DOHH2 (cell line): ENCODE data around the gene IFT74.

Experiments
- H3F3A ChIP-seq: fragments of 200-600 bp; sonication (generic), shearing (Covaris generic); 2 replicates; pipeline ENCODE4 v1.6.0; 2016; ENCODE audit warnings: antibody characterized with exemption, mild to moderate bottlenecking; ENCODE audit not compliant: control insufficient read depth, insufficient read depth
- H3K27ac ChIP-seq: fragments of 200-600 bp; sonication (generic); 2 replicates; pipeline ENCODE4 v1.5.1; 2014; ENCODE audit warnings: low read depth, mild to moderate bottlenecking, low read length, moderate library complexity
- H3K27me3 ChIP-seq: fragments of 200-600 bp; sonication (generic); 2 replicates; pipeline ENCODE4 v1.6.1; 2014; ENCODE audit warnings: mild to moderate bottlenecking, low read length, mixed read lengths; ENCODE audit not compliant: control insufficient read depth
- H3K36me3 ChIP-seq: fragments of 200-600 bp; sonication (generic); 2 replicates; pipeline ENCODE4 v1.6.1; 2014; ENCODE audit warnings: mild to moderate bottlenecking, low read length, moderate library complexity, mixed read lengths; ENCODE audit not compliant: control insufficient read depth
- H3K4me1 ChIP-seq: fragments of 200-600 bp; sonication (generic); 2 replicates; pipeline ENCODE4 v1.6.1; 2014; ENCODE audit warnings: mild to moderate bottlenecking, low read length, mixed read lengths; ENCODE audit not compliant: control insufficient read depth
- H3K4me2 ChIP-seq: fragments of 200-600 bp; sonication (generic); 2 replicates; pipeline ENCODE4 v1.6.0; 2014; ENCODE audit warnings: mild to moderate bottlenecking, low read length, moderate library complexity
- H3K4me3 ChIP-seq: fragments of 200-600 bp; sonication (generic); 2 replicates; pipeline ENCODE4 v1.5.1; 2014; ENCODE audit warnings: mild to moderate bottlenecking, low read length, mixed read lengths
- H3K79me2 ChIP-seq: fragments of 200-600 bp; sonication (generic); 2 replicates; pipeline ENCODE4 v1.6.1; 2014; ENCODE audit warnings: mild to moderate bottlenecking, low read length, mixed read lengths; ENCODE audit not compliant: control insufficient read depth
- H3K9me2 ChIP-seq: fragments of 200-600 bp; sonication (generic); replicated peaks from 2 replicates; pipeline ENCODE4 v1.6.1; 2014; ENCODE audit warnings: mild to moderate bottlenecking, low read length, mixed read lengths; ENCODE audit not compliant: control insufficient read depth
- H3K9me3 ChIP-seq: fragments of 200-600 bp; sonication (generic); 2 replicates; pipeline ENCODE4 v1.6.1; 2014; ENCODE audit warnings: antibody characterized with exemption, low read length, mixed read lengths; ENCODE audit not compliant: control insufficient read depth, insufficient read depth
- H4K20me1 ChIP-seq: fragments of 200-600 bp; sonication (generic); 2 replicates; pipeline ENCODE4 v1.6.0; 2014; ENCODE audit warnings: low read depth, mild to moderate bottlenecking, antibody characterized with exemption, low read length, moderate library complexity; ENCODE audit not compliant: control insufficient read depth, insufficient read depth
- CTCF ChIP-seq: fragments of 200-600 bp; sonication (generic); IDR thresholded peaks from one replicate; pipeline ENCODE4 v1.5.1; 2014; ENCODE audit warnings: antibody characterized with exemption, mild to moderate bottlenecking, low read depth, low read length; ENCODE audit not compliant: poor library complexity, severe bottlenecking
- EZH2phosphoT487 ChIP-seq: fragments of 200-600 bp; sonication (generic); IDR thresholded peaks from 2 replicates; pipeline ENCODE4 v1.6.1; 2017; ENCODE audit warnings: borderline replicate concordance, mild to moderate bottlenecking, antibody characterized with exemption, low read length, moderate library complexity, mixed read lengths

Gene IFT74

GRCh38 chr9:26950521-26950920 is 5.7 kb upstream of the IFT74 start:
- H3K27ac ChIP-seq, result no peak overlapping the region
- H3K79me2 ChIP-seq, result peaks cover 19% of the 10 kb centered on the region
- peaks cover 4% of the 10 kb centered on the region; the same call in 1 of the 2 replicates for H3K36me3 ChIP-seq
- H3K27me3 ChIP-seq, result no peaks in the 10 kb centered on the region
- H3K4me1 ChIP-seq, result peaks cover 34% of the 10 kb centered on the region
- H3K4me2 ChIP-seq, result no peak overlapping the region
- peaks cover 22% of the 10 kb centered on the region for H3F3A ChIP-seq
- H3K9me2 ChIP-seq, result no peaks in the 10 kb centered on the region
- H3K9me3 ChIP-seq, result no peaks in the 10 kb centered on the region
- no peak overlapping the region for H3K4me3 ChIP-seq
- TF ChIP-seq CTCF (no peak), EZH2phosphoT487 (no peak)
- no peaks in the 10 kb centered on the region; the same call in 1 of the 2 replicates for H4K20me1 ChIP-seq

- Histone ChIP-seq H3K9me2 (no peaks in the 10 kb centered on the region), H3K4me1 (peaks cover 36% of the 10 kb centered on the region), H4K20me1 (no peaks in the 10 kb centered on the region), H3K4me3 (no peak overlapping the region), H3K27ac (no peak overlapping the region), H3K36me3 (peaks cover 2% of the 10 kb centered on the region; the same call in 1 of the 2 replicates), H3K27me3 (no peaks in the 10 kb centered on the region), H3K79me2 (peaks cover 12% of the 10 kb centered on the region), H3K4me2 (no peak overlapping the region), H3F3A (peaks cover 22% of the 10 kb centered on the region), H3K9me3 (no peaks in the 10 kb centered on the region)
- no peak for TF ChIP-seq CTCF
- TF ChIP-seq EZH2phosphoT487, result no peak
These were observed 4.4 kb upstream of the IFT74 start for GRCh38 chr9:26951794-26952193.

GRCh38 chr9:26954050-26954508 is 2.1 kb upstream of the IFT74 start:
- Histone ChIP-seq H3F3A (peaks cover 19% of the 10 kb centered on the region), H3K9me2 (no peaks in the 10 kb centered on the region), H3K4me2 (peak overlapping the region; percentile 88), H4K20me1 (no peaks in the 10 kb centered on the region), H3K36me3 (no peaks in the 10 kb centered on the region), H3K27ac (peak overlapping the region; percentile 71), H3K4me1 (peaks cover 39% of the 10 kb centered on the region), H3K4me3 (peak overlapping the region; percentile 85), H3K79me2 (peaks cover 24% of the 10 kb centered on the region), H3K27me3 (no peaks in the 10 kb centered on the region), H3K9me3 (no peaks in the 10 kb centered on the region)
- peak; percentile 20 for TF ChIP-seq CTCF
- no peak for TF ChIP-seq EZH2phosphoT487
